Activated naive CD4-positive, alpha-beta T cell treated with anti-CD3 and anti-CD28 coated beads, Interleukin-2, amount 10 ng/mL, durations not matched to agents 7 days and 5 days (primary cell): Measurements from ENCODE around the gene RAB4B.
"Not testable (repeated sequence)": the region's sequence is repeated elsewhere in the genome, so short reads cannot be mapped to it uniquely, and the experiment has no call there.

Experiments used
- CTCF ChIA-PET: fragments of 350-600 bp; sonication (Branson Sonifier 250); formaldehyde crosslinking; loops from one replicate; lab custom pipeline; 2021; ENCODE audit warnings: antibody characterized with exemption; lab: Charles Lee
- DNase-seq: peaks from one replicate; pipeline ENCODE4 v3.0.0-alpha.2; 2020
- H3K27ac Mint-ChIP-seq: one replicate; pipeline ENCODE4 v1.8.0; 2021; ENCODE audit warnings: mild to moderate bottlenecking, moderate library complexity, mixed read lengths
- H3K27me3 Mint-ChIP-seq: one replicate; pipeline ENCODE4 v1.8.0; 2021; ENCODE audit warnings: mild to moderate bottlenecking, mixed read lengths
- H3K36me3 Mint-ChIP-seq: one replicate; pipeline ENCODE4 v1.8.0; 2021; ENCODE audit warnings: mixed read lengths
- H3K4me1 Mint-ChIP-seq: one replicate; pipeline ENCODE4 v1.8.0; 2021; ENCODE audit warnings: mixed read lengths
- H3K4me3 Mint-ChIP-seq: one replicate; pipeline ENCODE4 v1.8.0; 2021; ENCODE audit warnings: mild to moderate bottlenecking, moderate library complexity, mixed read lengths
- H3K9me3 Mint-ChIP-seq: one replicate; pipeline ENCODE4 v1.8.0; 2021; ENCODE audit warnings: mixed read lengths

RAB4B gene, protein sequence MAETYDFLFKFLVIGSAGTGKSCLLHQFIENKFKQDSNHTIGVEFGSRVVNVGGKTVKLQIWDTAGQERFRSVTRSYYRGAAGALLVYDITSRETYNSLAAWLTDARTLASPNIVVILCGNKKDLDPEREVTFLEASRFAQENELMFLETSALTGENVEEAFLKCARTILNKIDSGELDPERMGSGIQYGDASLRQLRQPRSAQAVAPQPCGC

DNA sequence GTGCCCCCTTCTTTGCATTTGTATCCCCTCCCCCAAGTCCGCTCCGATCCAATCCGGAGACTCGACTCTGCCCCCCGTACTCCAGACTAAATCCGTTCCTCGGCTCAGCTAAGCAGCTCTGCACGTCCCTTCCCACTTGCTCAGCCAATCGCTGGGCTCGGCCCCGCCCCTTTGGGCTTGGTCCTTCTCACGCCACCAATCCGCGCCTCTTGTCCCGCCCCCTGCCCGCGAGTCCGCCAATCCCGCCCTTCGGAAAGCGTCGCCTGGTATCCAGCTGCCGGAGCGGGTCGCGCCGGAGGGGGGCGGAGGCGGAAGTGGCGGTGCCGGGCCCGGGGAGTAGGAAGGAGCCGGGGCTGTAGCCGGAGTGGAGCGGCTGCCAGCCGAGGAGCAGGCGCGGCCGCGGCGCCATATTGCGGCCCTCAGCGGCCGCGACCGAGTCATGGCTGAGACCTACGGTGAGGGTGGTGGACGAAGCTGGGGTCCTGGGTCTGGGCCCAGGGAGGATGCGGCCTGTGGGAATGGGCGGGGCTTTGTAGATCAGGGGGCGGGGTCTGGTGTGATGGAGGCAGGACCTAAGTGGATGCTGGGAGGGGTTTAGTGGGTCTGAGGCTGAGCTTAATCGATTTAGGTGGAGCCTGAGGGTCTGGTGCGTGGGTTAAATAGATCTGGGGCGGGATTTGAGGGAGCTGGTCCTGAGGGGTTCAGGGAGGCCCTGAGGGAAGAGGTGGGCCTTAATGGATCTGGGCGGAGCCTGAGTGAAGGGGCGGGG is at the start of gene RAB4B:
Gene RAB4B, plus strand, starts transcription at position 311 of the 769 bp plus-strand sequence. Its CDS starts 129 bp downstream, at position 440.
- Mint-ChIP-seq H3K36me3 (peaks cover 21% of the 10 kb centered on the region), H3K9me3 (no peaks in the 10 kb centered on the region), H3K27me3 (no peaks in the 10 kb centered on the region), H3K4me1 (peaks cover 35% of the 10 kb centered on the region), H3K4me3 (peak within 1 kb of the TSS; percentile 99), H3K27ac (peak within 1 kb of the TSS; percentile 100)
- peak; percentile 100 for DNase-seq
- CTCF ChIA-PET = interaction anchor here (1.0 to 3.8 kb wide), 11 partner anchors 12 to 143 kb away, joined by 3 to 24 read pairs (median 6); partner anchors contain the start of genes ACTMAP and EGLN2

DNA sequence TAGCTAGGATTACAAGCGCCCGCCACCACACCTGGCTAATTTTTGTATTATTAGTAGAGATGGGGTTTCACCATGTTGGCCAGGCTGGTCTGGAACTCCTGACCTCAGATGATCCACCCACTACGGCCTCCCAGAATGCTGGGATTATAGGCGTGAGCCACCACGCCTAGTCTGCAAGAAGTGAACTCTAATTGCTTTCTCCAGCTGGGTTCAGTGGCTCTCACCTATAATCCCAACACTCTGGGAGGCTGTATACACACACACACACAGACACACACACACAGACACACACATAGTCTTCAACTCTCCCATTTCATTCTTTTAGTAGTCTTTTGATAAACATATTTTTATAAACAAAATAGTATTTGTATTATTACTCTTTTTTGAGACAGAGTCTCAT is 48.0 kb upstream of the RAB4B start:
- not testable (repeated sequence) for H3K27ac Mint-ChIP-seq, H3K27me3 Mint-ChIP-seq, DNase-seq, H3K4me1 Mint-ChIP-seq, H3K9me3 Mint-ChIP-seq, H3K4me3 Mint-ChIP-seq
- peaks cover 38% of the 10 kb centered on the region for H3K36me3 Mint-ChIP-seq
- CTCF ChIA-PET = interaction anchor here (1.0 to 1.6 kb wide), 2 partner anchors 72 to 77 kb away, joined by 3 read pairs; no protein-coding TSS in a partner anchor

DNA sequence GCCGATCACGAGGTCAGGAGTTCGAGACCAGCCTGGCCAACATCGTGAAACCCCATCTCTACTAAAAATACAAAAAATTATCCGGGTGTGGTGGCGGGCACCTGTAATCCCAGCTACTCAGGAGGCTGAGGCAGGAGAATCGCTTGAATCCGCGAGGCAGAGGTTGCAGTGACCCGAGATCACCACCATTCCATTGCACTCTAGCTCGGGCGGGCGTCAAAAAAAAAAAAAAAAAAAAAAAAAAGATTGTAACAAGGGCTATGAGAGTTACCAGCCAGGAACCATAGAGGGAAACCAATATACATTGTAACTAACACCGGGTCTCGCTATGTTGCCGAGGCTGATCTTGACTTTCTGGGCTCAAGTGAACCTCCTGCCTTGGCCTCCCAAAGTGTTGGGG is 45.7 kb upstream of the RAB4B start:
- not testable (repeated sequence) for H3K4me3 Mint-ChIP-seq, H3K27ac Mint-ChIP-seq, H3K9me3 Mint-ChIP-seq, DNase-seq, H3K4me1 Mint-ChIP-seq, H3K27me3 Mint-ChIP-seq
- H3K36me3 Mint-ChIP-seq = peaks cover 38% of the 10 kb centered on the region
- CTCF ChIA-PET = interaction anchor here (0.6 kb wide), 1 partner anchor 111 kb away, joined by 3 read pairs; no protein-coding TSS in a partner anchor

DNA sequence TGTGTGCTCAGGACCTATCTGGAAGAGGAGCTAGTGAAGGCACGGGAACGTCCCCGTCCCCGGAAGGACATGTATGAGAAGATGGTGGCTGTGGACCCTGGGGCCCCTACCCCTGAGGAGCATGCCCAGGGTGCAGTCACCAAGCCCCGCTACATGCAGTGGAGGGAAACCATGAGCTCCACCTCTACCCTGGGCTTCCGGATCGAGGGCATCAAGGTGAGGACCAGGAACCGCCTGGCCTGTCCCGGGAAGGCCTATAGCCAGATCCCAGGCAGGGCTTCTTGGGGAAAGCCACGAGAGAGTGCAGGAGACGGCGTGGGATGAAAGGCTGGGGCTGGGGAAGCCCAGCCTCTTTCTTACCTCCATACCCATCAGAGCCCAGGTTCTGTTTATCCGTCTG is 44.9 kb upstream of the RAB4B start:
- Mint-ChIP-seq H3K27me3 (no peaks in the 10 kb centered on the region), H3K27ac (no peak overlapping the region), H3K36me3 (peaks cover 35% of the 10 kb centered on the region), H3K9me3 (no peaks in the 10 kb centered on the region), H3K4me3 (no peak overlapping the region), H3K4me1 (no peaks in the 10 kb centered on the region)
- no peak for DNase-seq
- CTCF ChIA-PET = no interaction called here

DNA sequence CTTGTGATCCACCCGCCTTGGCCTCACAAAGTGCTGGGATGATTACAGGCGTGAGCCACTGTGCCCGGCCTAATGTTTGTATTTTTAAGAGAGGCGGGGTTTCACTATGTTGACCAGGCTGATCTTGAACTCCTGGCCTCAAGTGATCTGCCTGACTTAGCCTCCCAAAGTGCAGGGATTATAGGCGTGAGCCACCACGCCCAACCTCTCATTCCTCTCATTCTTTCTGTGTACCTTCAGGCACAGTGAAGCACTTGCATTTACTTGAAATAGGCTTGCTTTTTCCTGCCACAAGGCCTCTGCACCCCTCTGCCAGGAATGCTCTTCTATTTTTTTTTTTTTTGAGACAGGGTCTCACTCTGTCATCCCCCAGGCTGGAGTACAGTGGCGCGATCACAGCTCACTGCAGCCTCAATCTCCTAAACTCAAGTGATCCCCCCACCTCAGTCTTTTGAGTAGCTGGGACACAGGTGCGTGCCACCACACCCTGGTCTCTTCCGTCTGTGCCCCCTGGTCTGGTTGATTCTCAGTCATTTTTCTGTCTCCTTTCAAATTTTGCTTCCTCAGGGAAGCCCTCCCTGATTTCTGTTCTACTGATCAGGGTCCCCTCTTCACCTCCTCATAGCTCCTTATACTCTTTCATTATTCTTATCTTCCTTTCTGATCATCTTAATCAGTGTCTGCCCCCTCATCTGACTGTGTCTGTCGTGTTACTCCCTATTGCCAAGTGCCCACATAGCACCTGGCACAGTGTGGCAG is 42.9 kb upstream of the RAB4B start:
- H3K9me3 Mint-ChIP-seq = no peaks in the 10 kb centered on the region
- no peak overlapping the region for H3K27ac Mint-ChIP-seq
- H3K27me3 Mint-ChIP-seq = no peaks in the 10 kb centered on the region
- DNase-seq = no peak
- no peak overlapping the region for H3K4me3 Mint-ChIP-seq
- CTCF ChIA-PET = interaction anchor here (0.6 kb wide), 1 partner anchor 410 kb away, joined by 3 read pairs; no protein-coding TSS in a partner anchor
- no peaks in the 10 kb centered on the region for H3K4me1 Mint-ChIP-seq
- H3K36me3 Mint-ChIP-seq = peaks cover 29% of the 10 kb centered on the region

DNA sequence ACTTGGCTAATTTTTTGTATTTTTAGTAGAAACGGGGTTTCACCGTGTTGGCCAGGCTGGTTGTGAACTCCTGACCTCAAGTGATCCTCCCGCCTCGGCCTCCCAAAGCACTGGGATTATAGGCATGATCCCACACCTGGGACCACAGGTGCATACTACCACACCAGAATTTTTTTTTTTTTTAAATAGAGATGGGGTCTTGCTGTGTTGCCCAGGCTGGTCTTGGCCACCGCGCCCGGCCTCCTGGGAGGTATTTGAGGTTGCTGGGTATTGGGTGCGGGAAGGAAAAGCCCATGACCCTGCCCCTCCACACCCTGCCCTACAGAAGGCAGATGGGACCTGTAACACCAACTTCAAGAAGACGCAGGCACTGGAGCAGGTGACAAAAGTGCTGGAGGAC is 41.4 kb upstream of the RAB4B start:
- H3K9me3 Mint-ChIP-seq = no peaks in the 10 kb centered on the region
- no peak overlapping the region for H3K27ac Mint-ChIP-seq
- no peaks in the 10 kb centered on the region for H3K27me3 Mint-ChIP-seq
- CTCF ChIA-PET = interaction anchor here (0.7 to 1.3 kb wide), 2 partner anchors 41 to 856 kb away, joined by 3 read pairs; partner anchors contain the start of gene RAB4B
- H3K4me3 Mint-ChIP-seq = no peak overlapping the region
- no peaks in the 10 kb centered on the region for H3K4me1 Mint-ChIP-seq
- H3K36me3 Mint-ChIP-seq = peaks cover 23% of the 10 kb centered on the region
- no peak for DNase-seq

DNA sequence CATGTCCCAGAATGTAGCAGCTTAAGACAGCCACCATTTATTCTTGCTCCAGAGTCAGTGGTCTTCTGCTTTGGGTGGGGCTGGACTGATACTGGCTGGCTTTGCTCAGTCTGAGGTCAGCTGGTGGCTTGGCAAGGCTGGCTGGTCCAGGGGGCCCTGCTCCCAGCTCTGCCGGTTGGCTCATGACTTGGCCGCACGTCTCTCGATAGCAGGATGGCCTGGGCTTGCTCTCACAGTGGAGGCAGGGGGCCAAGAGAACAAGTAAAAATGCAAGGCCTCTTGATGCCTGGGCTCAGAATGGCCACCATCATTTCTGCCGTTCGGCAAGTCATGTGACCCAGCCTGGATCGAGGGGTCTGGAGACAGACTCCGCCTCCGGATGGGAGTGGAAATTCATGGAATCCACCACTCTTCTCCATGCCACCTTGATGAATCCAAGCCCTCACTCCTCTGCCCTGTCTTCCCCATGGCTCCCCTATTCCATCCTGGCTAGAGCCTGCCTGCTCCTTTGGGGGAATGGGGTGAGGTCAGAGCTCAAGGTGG is 40.9 kb upstream of the RAB4B start:
- H3K27me3 Mint-ChIP-seq = no peaks in the 10 kb centered on the region
- peaks cover 23% of the 10 kb centered on the region for H3K36me3 Mint-ChIP-seq
- H3K9me3 Mint-ChIP-seq = no peaks in the 10 kb centered on the region
- H3K4me1 Mint-ChIP-seq = no peaks in the 10 kb centered on the region
- CTCF ChIA-PET = no interaction called here
- peak overlapping the region; percentile 3 for H3K27ac Mint-ChIP-seq
- DNase-seq = no peak
- H3K4me3 Mint-ChIP-seq = no peak overlapping the region

DNA sequence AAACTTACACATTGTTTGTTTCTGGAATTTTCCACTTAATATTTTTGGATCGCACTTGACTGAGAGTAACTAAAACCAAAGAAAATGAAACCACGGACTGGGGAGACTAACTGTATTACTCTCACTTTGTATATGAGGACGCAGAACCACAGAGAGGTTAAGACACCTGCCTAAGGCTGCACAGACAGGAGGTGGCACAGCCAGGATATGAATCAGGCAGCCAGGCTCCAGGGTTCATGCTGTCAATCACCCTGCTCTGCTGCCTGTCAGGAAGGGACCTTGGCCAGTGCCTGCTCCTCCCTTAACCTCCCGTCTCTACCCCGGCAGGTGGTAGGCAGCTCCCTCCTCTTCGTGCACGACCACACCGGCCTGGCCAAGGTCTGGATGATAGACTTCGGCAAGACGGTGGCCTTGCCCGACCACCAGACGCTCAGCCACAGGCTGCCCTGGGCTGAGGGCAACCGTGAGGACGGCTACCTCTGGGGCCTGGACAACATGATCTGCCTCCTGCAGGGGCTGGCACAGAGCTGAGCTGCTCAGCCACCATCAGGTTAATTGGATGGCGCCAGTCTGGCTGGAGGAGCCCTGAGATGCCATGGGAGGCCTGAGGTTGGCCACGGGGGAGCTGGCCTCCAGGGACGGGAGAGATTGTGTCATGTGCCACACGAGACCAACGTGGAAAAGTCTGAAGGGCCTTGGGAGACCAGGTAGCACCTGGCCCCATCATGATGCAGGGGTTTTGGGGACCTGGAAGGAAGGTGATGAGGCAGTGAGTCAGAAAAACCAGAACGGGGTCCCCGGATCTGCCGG is 38.8 kb upstream of the RAB4B start:
- no peaks in the 10 kb centered on the region for H3K9me3 Mint-ChIP-seq
- no peaks in the 10 kb centered on the region for H3K27me3 Mint-ChIP-seq
- CTCF ChIA-PET = no interaction called here
- no peaks in the 10 kb centered on the region for H3K4me1 Mint-ChIP-seq
- peaks cover 13% of the 10 kb centered on the region for H3K36me3 Mint-ChIP-seq
- no peak for DNase-seq
- no peak overlapping the region for H3K27ac Mint-ChIP-seq
- H3K4me3 Mint-ChIP-seq = no peak overlapping the region

DNA sequence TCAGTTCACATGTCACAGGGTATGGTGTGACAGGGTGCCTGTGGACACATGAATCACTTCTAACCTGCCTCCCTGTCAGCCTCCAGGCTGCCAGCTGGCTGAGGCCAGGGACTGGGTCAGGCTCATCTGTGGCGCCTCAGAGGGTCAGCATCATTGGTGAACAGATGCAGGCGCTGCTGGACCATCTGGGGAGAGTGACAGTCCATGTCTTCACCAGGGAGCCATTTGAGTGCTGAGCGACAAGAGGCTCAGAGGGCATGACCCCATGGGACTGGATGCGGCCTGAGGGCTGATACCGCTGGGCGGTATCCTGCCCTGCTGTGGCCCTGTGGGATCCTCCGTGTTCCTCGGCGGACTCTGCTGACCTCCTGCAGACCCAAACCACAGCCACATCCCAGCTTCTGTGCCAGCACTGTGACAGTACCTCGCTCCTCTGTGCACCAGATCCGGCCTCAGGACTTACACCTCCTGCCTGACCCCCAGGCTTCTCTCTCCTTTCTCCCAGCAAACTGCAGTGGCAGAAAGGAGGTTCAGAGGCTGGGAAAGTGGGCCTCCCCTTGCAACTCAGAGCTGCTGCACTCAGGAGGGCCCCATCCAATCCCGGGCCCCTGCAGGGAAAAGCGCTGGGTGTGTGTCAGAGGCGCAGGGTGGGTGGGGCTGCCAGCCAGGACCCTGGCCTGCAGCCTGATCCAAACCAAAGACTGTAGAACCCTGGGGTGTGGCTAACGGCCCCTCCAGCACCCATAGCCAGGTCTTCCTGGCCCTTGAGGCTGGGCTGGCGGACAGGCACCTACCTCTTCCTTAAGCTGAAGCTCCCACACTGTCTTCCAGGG is 38.0 kb upstream of the RAB4B start:
- Mint-ChIP-seq H3K4me1 (no peaks in the 10 kb centered on the region), H3K4me3 (no peak overlapping the region), H3K27me3 (no peaks in the 10 kb centered on the region), H3K27ac (no peak overlapping the region), H3K9me3 (no peaks in the 10 kb centered on the region), H3K36me3 (peaks cover 11% of the 10 kb centered on the region)
- CTCF ChIA-PET = no interaction called here
- no peak for DNase-seq

DNA sequence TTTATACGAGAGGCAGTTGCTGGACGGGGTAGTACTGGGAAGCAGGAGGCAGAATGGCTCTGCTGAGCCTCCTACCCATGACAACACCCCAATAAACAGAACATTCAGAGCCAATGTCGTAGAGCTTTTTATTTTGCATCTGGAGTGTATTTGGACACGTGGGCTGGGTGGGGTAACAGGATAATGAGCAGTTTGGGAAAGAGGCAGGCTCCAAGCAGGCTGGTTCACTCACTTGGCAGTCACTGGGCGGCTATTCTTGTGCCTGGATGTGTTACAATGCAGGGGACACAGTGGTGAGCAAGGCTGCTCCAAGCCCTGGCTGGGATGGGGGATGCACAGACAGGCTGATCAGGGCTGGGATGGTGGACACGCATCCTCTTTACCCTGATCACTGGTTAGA is 37.3 kb upstream of the RAB4B start:
- H3K4me3 Mint-ChIP-seq = no peak overlapping the region
- H3K27ac Mint-ChIP-seq = no peak overlapping the region
- peaks cover 6% of the 10 kb centered on the region for H3K36me3 Mint-ChIP-seq
- no peaks in the 10 kb centered on the region for H3K27me3 Mint-ChIP-seq
- no peak for DNase-seq
- CTCF ChIA-PET = no interaction called here
- no peaks in the 10 kb centered on the region for H3K4me1 Mint-ChIP-seq
- no peaks in the 10 kb centered on the region for H3K9me3 Mint-ChIP-seq

DNA sequence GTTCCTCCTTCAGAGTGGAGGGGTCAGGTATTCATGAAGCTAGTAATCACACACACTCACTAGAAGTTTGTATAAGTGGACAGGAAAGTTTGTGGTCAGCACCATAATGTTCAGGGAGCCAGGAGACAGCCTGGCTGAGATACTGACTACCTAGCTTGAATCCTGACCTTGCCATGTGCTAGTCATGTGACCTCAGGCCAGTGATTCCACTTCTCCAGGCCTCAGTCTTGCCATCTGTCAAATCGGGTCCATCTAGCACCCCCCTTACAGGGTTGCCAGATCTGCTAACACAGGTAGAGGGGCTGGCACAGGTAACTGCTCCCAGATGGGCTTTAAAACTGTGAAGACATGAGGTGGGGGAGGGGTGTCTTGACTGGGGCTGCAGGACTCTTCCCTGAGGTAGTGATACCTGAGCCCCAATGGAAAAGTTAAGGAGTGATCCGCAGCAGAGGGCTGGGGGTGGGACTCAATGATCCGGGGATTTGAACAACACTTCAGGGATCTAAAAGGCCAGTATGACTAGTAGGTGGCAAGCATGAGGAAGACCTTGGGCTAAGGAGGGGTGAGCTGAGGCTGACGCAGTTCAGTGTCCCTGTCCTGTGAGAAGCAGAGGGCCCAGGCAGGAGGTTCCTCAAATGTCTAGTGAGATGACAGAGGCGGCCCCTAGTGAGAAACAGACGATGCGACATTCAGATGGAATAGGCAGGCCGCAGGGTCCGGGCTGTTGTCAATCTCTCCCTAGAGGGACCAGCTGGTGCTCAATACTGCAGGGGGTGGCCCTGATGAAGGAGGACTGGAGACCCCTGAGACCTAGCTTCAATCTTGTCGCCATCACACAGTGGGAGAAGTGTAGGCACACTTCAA is 36.3 kb upstream of the RAB4B start:
- H3K9me3 Mint-ChIP-seq = no peaks in the 10 kb centered on the region
- no peak for DNase-seq
- H3K27ac Mint-ChIP-seq = no peak overlapping the region
- no peaks in the 10 kb centered on the region for H3K27me3 Mint-ChIP-seq
- no peaks in the 10 kb centered on the region for H3K4me1 Mint-ChIP-seq
- H3K4me3 Mint-ChIP-seq = no peak overlapping the region
- CTCF ChIA-PET = interaction anchor here (0.6 to 1.2 kb wide), 2 partner anchors 31 to 84 kb away, joined by 3 read pairs; no protein-coding TSS in a partner anchor
- H3K36me3 Mint-ChIP-seq = peaks cover 5% of the 10 kb centered on the region

DNA sequence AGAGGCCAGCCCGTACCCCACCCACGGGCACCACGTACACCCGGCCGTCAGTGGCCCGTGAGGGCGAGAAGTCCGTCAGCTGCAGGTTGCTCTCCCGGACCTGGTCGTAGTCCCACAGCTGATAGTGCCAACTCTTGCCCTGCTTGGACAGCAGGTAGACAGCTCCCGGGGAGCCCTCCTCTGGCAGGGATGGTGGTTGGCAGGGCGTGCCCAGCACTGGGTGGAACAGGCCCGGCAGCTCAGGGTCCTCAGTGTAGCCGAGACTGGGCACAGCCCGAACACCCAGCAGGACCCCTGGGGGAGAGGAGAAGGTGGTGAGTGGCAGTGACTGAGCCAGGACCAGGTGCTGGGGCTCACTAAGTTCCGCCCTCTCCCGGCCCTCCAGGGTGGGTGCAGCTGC is 35.6 kb upstream of the RAB4B start:
- no peak overlapping the region for H3K27ac Mint-ChIP-seq
- no peaks in the 10 kb centered on the region for H3K9me3 Mint-ChIP-seq
- H3K4me1 Mint-ChIP-seq = no peaks in the 10 kb centered on the region
- CTCF ChIA-PET = interaction anchor here (1.2 kb wide), 1 partner anchor 85 kb away, joined by 3 read pairs; no protein-coding TSS in a partner anchor
- H3K36me3 Mint-ChIP-seq = peaks cover 5% of the 10 kb centered on the region
- no peak overlapping the region for H3K4me3 Mint-ChIP-seq
- no peaks in the 10 kb centered on the region for H3K27me3 Mint-ChIP-seq
- DNase-seq = no peak
